Subcutaneous abdominal adipose tissue (tissue), 5 donors: ENCODE data around the gene C9orf85.

ENCODE experiments used
- H3K27ac ChIP-seq: one replicate; pipeline ENCODE4 v1.7.0; 2013; ENCODE audit warnings: low read depth, mild to moderate bottlenecking, inconsistent platforms, low read length, moderate library complexity
- H3K27me3 ChIP-seq, 5 donors: one replicate each; pipeline ENCODE4 v1.7.0; 2013; ENCODE audit warnings: low read length in 5 of 5, inconsistent platforms in 1 of 5; ENCODE audit not compliant: control insufficient read depth in 5 of 5, insufficient read depth in 4 of 5
- H3K36me3 ChIP-seq, 5 donors: one replicate each; pipeline ENCODE4 v1.7.0; 2013; ENCODE audit warnings: low read length in 5 of 5; ENCODE audit not compliant: control insufficient read depth in 5 of 5, insufficient read depth in 5 of 5
- H3K4me1 ChIP-seq, 5 donors: one replicate each; pipeline ENCODE4 v1.7.0; 2013; ENCODE audit warnings: low read length in 5 of 5, mild to moderate bottlenecking in 3 of 5, moderate library complexity in 1 of 5; ENCODE audit not compliant: control insufficient read depth in 5 of 5, insufficient read depth in 5 of 5
- H3K4me3 ChIP-seq, 5 donors: one replicate each; pipeline ENCODE4 v1.7.0; 2013; ENCODE audit warnings: low read length in 5 of 5, low read depth in 1 of 5
- H3K9ac ChIP-seq, 5 donors: one replicate each; pipeline ENCODE4 v1.7.0; 2013; ENCODE audit warnings: low read length in 5 of 5, mild to moderate bottlenecking in 4 of 5, moderate library complexity in 3 of 5
- H3K9me3 ChIP-seq, 5 donors: one replicate each; pipeline ENCODE4 v1.7.0; 2013; ENCODE audit warnings: low read length in 5 of 5; ENCODE audit not compliant: control insufficient read depth in 5 of 5
- donor health status: healthy.
- donor health status: healthy.
- donor health status: healthy.
- donor health status: healthy.
- donor health status: healthy.

Gene C9orf85

DNA sequence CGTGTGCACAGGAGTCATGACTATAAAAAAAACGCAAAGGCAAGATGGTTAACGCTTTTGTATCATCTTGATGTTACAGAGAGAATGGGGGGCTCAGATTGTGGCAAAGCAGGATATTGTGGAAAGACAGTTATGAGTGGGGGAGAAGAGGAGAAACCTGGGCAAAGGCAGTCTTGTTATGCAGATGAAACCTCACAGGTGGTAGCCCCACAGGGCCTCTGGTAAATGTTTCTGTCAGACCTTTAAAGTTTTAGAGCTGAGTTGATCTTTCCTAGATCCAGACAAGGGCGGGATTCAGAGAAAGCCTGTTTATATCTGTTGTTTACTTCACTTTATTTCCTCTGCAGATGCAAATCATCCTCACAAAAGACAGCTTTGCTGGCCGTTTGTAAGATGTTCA lies 55.2 kb downstream of the C9orf85 start:
- Histone ChIP-seq H3K27me3 (no peaks in the 10 kb centered on the region), H3K27ac (no peak overlapping the region), H3K4me1 (peaks cover 0 to 3% (median 0%) of the 10 kb centered on the region in 5 donors), H3K9me3 (peaks cover 0 to 9% (median 5%) of the 10 kb centered on the region in 5 donors), H3K36me3 (peaks cover 0 to 9% (median 3%) of the 10 kb centered on the region in 5 donors), H3K4me3 (no peak overlapping the region), H3K9ac (no peak overlapping the region)

DNA sequence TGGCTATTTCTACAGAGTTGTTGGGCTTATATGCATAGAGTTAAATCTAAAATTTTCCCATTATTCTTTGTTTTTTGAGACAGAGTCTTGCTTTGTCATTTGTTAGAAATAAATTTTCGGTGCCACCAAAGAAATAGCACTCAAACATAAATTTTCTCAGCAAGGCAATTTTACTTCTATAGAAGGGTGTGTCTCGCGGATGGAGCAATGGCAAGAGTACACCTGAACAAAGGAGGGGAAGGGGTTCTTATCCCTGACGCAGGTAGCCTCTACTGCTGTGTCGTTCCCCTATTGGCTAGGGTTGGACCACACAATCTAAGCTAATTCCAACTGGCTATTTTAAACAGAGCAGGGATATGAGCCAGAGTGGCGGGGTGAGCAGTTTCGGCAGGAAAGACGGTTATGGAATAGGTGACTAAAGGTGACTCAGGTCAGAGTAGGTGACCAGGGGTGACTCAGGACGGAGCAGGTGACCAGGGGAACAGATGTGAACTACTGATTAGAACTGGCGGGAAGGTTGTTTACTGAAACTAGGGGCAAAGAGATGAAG lies 57.2 kb downstream of the C9orf85 start:
- H3K9ac ChIP-seq, result no peak overlapping the region
- peaks cover 0 to 14% (median 4%) of the 10 kb centered on the region in 5 donors for H3K36me3 ChIP-seq
- peaks cover 0 to 9% (median 5%) of the 10 kb centered on the region in 5 donors for H3K9me3 ChIP-seq
- no peaks in the 10 kb centered on the region for H3K4me1 ChIP-seq
- H3K27ac ChIP-seq, result no peak overlapping the region
- H3K27me3 ChIP-seq, result no peaks in the 10 kb centered on the region
- no peak overlapping the region for H3K4me3 ChIP-seq

DNA sequence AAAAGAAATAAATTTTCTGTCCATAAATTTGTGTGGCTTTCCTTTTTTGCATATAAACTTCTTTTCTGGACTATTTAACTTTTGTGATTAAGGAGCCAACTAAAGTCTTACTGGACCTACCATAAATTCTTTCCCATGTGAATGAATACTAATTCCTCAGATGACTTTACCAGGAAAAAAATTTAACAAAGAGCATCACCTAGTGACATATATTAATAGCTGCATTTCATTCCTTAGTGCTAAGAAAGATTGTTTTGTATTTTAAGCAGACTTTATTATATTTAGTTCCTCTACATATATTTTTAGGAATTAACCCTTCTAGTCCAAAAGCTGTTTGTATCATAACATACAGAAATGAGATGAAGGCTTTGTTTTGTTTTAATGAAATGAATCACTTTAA lies 64.4 kb downstream of the C9orf85 start:
- no peak overlapping the region for H3K9ac ChIP-seq

DNA sequence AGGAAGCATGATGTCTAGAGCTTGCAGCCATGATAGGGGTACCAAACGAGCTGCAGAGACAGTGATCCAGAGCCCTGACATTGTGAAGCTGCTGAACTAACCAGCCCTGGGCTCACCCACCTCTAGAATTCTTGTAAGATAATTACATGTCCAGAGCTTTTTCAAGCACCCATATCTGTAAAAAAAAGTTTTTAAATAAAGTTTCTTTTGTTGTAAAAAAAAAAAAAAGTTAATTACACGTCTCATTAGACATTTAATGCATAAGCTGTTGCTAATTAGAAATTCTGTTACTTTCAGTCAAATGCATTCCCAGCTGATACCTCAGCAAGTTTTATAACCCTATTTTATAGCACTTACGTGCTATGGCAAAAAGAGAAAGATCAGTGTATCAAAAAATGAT lies 65.6 kb downstream of the C9orf85 start:
- H3K27me3 ChIP-seq, result no peaks in the 10 kb centered on the region
- peaks cover 0 to 6% (median 0%) of the 10 kb centered on the region in 5 donors for H3K4me1 ChIP-seq
- no peaks in the 10 kb centered on the region for H3K9me3 ChIP-seq
- no peak overlapping the region for H3K9ac ChIP-seq
- H3K27ac ChIP-seq, result no peak overlapping the region
- H3K36me3 ChIP-seq, result peaks cover 0 to 10% (median 5%) of the 10 kb centered on the region in 5 donors
- H3K4me3 ChIP-seq, result no peak overlapping the region

More for the DNA sequence above, 64.4 kb downstream of the C9orf85 start:
- no peaks in the 10 kb centered on the region for H3K9me3 ChIP-seq
- H3K4me3 ChIP-seq, result no peak overlapping the region
- no peaks in the 10 kb centered on the region for H3K27me3 ChIP-seq
- H3K4me1 ChIP-seq, result peaks cover 0 to 6% (median 0%) of the 10 kb centered on the region in 5 donors
- peaks cover 0 to 10% (median 4%) of the 10 kb centered on the region in 5 donors for H3K36me3 ChIP-seq
- no peak overlapping the region for H3K27ac ChIP-seq

DNA sequence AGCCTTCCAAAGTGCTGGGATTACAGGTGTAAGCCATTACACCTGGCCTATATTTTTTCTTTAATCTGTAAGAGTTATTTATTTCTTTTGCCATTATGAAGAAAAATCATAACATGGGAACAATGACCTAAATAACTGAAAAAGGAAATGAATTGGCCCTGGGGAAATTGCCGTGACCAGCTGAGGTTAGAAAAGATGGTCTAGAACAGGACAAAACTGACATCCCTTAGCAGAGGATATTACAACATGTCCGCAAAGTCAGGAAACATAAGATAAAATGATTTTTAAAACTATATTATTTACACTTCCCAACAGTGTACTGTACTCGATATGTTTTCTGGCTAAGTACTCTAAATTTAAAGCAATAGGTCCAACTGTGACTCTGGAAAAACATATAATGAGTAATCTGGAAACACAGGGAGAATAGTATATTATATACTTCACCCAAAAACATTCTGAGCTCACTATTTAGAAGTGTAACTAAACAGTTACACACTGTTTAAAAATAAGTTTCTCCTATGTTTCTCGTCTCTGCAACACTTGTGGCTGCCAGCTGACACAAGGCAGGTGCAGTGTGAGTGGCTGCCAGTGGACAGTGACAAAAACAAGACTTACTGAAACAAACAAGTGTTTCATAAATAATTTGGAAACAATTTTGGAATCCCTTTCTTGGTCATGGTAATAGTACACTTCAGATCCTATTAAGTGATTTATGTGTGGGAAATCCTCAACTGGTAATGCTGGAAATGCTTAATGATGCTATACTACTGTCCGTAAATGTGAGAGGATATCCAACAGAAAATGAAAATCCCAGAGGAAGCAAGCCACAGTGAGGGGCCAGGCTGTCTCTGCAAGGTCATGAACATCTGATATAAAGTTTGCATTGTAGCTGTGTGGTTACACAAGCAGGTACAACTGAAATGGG lies 69.1 kb downstream of the C9orf85 start:
- peaks cover 0 to 6% (median 4%) of the 10 kb centered on the region in 5 donors for H3K4me1 ChIP-seq
- no peaks in the 10 kb centered on the region for H3K27me3 ChIP-seq
- H3K27ac ChIP-seq, result no peak overlapping the region
- H3K4me3 ChIP-seq, result no peak overlapping the region
- H3K36me3 ChIP-seq, result peaks cover 0 to 3% (median 0%) of the 10 kb centered on the region in 5 donors
- no peaks in the 10 kb centered on the region for H3K9me3 ChIP-seq
- no peak overlapping the region for H3K9ac ChIP-seq

DNA sequence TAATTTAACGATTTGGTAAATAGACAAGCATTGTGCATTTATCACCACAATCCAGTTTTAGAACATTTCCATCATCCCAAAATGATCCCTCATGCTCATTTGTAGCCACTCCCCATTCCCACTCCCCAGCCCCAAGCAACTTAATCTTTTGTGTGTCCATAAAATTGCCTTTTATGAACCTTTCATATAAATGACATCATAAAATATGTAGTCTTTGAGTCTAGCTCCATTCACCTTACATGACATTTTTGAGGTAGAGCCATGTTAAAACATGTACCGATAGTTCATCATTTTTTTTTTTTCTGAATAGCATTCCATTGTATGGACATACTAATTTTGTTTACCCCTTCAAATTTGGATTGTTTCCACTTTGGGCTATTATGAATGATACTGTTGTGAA lies 70.5 kb downstream of the C9orf85 start:
- no peaks in the 10 kb centered on the region for H3K9me3 ChIP-seq
- H3K27me3 ChIP-seq, result no peaks in the 10 kb centered on the region
- no peak overlapping the region for H3K27ac ChIP-seq
- H3K9ac ChIP-seq, result no peak overlapping the region
- H3K4me3 ChIP-seq, result no peak overlapping the region
- H3K36me3 ChIP-seq, result peaks cover 0 to 6% (median 0%) of the 10 kb centered on the region in 5 donors
- H3K4me1 ChIP-seq, result peaks cover 0 to 6% (median 4%) of the 10 kb centered on the region in 5 donors

DNA sequence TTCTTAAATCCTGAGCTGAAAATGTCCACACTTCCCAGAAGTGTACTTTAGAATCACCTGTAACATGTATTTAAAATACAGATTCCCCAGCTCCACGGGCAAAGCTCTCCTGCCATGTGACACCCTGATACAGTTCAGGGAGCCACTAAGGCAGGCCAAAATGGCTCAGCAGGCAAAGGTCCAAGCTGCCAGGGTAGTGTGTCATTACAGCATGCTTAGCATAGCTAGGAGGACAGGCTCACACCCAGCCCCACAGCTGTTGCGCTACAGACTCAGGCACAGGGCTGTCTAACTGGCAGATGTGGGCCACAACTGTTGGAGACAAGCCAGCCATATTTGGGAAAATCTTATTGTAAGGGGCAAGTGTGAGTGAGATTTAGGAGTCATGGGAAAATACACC lies 73.0 kb downstream of the C9orf85 start:
- peaks cover 0 to 6% (median 4%) of the 10 kb centered on the region in 5 donors for H3K4me1 ChIP-seq
- no peak overlapping the region for H3K9ac ChIP-seq
- no peaks in the 10 kb centered on the region for H3K27me3 ChIP-seq
- no peak overlapping the region for H3K27ac ChIP-seq
- H3K9me3 ChIP-seq, result no peaks in the 10 kb centered on the region
- peaks cover 0 to 6% (median 0%) of the 10 kb centered on the region in 5 donors for H3K36me3 ChIP-seq
- H3K4me3 ChIP-seq, result no peak overlapping the region

DNA sequence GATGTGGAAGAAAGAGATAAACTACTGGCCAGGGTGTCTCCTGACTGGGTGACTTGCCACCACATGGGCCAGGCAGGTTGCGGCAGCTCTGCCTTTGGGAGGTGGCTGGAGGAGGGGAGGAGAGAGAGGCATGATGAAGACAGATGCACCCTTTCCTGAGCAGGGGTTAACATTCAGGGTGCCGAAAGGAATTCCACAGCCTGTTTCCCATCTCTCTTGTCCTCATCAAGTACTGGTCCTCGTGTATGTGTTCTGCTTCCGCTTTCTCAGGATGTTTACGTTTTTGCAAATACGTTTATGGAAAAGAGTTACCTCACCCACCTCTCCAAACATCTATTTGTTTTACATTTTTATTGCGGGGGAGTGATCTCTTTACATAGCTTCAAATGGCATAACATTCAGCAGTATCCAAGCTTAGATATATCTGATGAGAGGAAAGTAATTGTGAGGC lies 73.4 kb downstream of the C9orf85 start:
- H3K27me3 ChIP-seq, result no peaks in the 10 kb centered on the region
- H3K4me1 ChIP-seq, result peaks cover 0 to 6% (median 4%) of the 10 kb centered on the region in 5 donors
- no peak overlapping the region for H3K9ac ChIP-seq
- H3K27ac ChIP-seq, result no peak overlapping the region
- no peak overlapping the region for H3K4me3 ChIP-seq
- H3K36me3 ChIP-seq, result peaks cover 0 to 6% (median 0%) of the 10 kb centered on the region in 5 donors
- H3K9me3 ChIP-seq, result no peaks in the 10 kb centered on the region

DNA sequence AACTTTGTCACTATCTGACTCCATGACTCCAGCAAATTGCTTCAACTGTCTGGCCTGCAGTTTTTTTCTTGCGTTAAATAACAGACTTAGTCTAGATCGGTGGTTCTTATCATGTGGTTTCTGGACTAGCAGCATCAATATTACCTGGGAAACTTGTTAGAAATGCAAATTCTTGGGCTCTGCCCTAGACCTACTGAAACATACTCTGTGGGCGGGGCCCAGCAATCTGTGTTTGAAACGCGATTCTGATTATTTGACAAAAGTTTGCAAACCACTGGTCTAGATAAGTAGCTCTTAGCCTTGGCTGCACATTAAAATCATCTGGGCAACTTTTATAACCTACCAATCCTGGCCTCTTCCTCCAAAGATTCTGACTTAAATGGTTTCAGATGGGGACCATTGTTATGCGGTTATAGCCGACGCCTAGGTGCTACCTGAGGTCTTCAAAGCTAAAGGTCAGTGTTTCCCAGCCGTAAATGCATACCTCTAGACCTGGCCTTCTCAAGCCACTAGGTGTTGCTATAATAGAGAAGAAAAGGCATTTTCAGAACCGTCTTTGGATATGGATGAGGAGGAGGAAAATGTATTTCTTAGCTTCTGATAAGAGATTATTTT lies 74.0 kb downstream of the C9orf85 start:
- Histone ChIP-seq H3K9ac (no peak overlapping the region), H3K4me3 (no peak overlapping the region), H3K27ac (no peak overlapping the region), H3K36me3 (peaks cover 0 to 6% (median 0%) of the 10 kb centered on the region in 5 donors), H3K27me3 (no peaks in the 10 kb centered on the region), H3K4me1 (peaks cover 0 to 5% (median 4%) of the 10 kb centered on the region in 5 donors), H3K9me3 (no peaks in the 10 kb centered on the region)
